ENCODE data around the gene ATP6V1G3. TPM values are rescaled to one million over a fixed set of nuclear protein-coding genes. Genes with fewer than 3 reads are reported as not detected.

The ATP6V1G3 gene
- total RNA-seq, 1 experiment from 2014 or later: not detected

- peaks cover 94% of the 10 kb centered on the region for H3K79me2 ChIP-seq (ENCODE audit: low read length)
- no peaks in the 10 kb centered on the region for H3K27me3 ChIP-seq (ENCODE audit: low read length)
- no peak for DNase-seq
- H3K4me3 ChIP-seq (ENCODE audit: low read length): no peak overlapping the region
- peak overlapping the region; percentile 76 for H3K27ac ChIP-seq (ENCODE audit: low read length)
- no peak overlapping the region for H2AFZ ChIP-seq (ENCODE audit: low read length)
- H3K9me3 ChIP-seq (ENCODE audit: low read length): no peaks in the 10 kb centered on the region
- peaks cover 46% of the 10 kb centered on the region for H3K4me1 ChIP-seq (ENCODE audit: low read length)
- H4K20me1 ChIP-seq (ENCODE audit: insufficient read depth, low read depth, low read length): no peaks in the 10 kb centered on the region
- peaks cover 75% of the 10 kb centered on the region for H3K36me3 ChIP-seq (ENCODE audit: insufficient read depth, low read length)
- H3K4me2 ChIP-seq (ENCODE audit: low read depth, low read length, poor library complexity, severe bottlenecking): no peak overlapping the region
- H3K9ac ChIP-seq (ENCODE audit: low read length): no peak overlapping the region
- no peaks in the 10 kb centered on the region for H3K9me2 ChIP-seq (replicated peaks; ENCODE audit: insufficient read depth, low read length)
Observed at GRCh38 chr1:198498881-198499280, 41.6 kb downstream of the ATP6V1G3 start.

- H3K4me2 ChIP-seq (ENCODE audit: low read depth, low read length, poor library complexity, severe bottlenecking): peak overlapping the region; percentile 9
- no peaks in the 10 kb centered on the region for H4K20me1 ChIP-seq (ENCODE audit: insufficient read depth, low read depth, low read length)
- no peaks in the 10 kb centered on the region for H3K27me3 ChIP-seq (ENCODE audit: low read length)
- H2AFZ ChIP-seq (ENCODE audit: low read length): no peak overlapping the region
- no peak overlapping the region for H3K4me3 ChIP-seq (ENCODE audit: low read length)
- no peaks in the 10 kb centered on the region for H3K9me2 ChIP-seq (replicated peaks; ENCODE audit: insufficient read depth, low read length)
- peaks cover 94% of the 10 kb centered on the region for H3K79me2 ChIP-seq (ENCODE audit: low read length)
- peaks cover 68% of the 10 kb centered on the region for H3K36me3 ChIP-seq (ENCODE audit: insufficient read depth, low read length)
- H3K4me1 ChIP-seq (ENCODE audit: low read length): peaks cover 46% of the 10 kb centered on the region
- peak overlapping the region; percentile 76 for H3K27ac ChIP-seq (ENCODE audit: low read length)
- H3K9ac ChIP-seq (ENCODE audit: low read length): no peak overlapping the region
- H3K9me3 ChIP-seq (ENCODE audit: low read length): no peaks in the 10 kb centered on the region
- no peak for DNase-seq
Observed at GRCh38 chr1:198498103-198498385, 42.4 kb downstream of the ATP6V1G3 start.

- no peak overlapping the region for H2AFZ ChIP-seq (ENCODE audit: low read length)
- peaks cover 66% of the 10 kb centered on the region for H3K36me3 ChIP-seq (ENCODE audit: insufficient read depth, low read length)
- H3K27me3 ChIP-seq (ENCODE audit: low read length): no peaks in the 10 kb centered on the region
- H4K20me1 ChIP-seq (ENCODE audit: insufficient read depth, low read depth, low read length): no peaks in the 10 kb centered on the region
- no peaks in the 10 kb centered on the region for H3K9me2 ChIP-seq (replicated peaks; ENCODE audit: insufficient read depth, low read length)
- no peaks in the 10 kb centered on the region for H3K9me3 ChIP-seq (ENCODE audit: low read length)
- H3K9ac ChIP-seq (ENCODE audit: low read length): no peak overlapping the region
- H3K79me2 ChIP-seq (ENCODE audit: low read length): peaks cover 93% of the 10 kb centered on the region
- H3K4me2 ChIP-seq (ENCODE audit: low read depth, low read length, poor library complexity, severe bottlenecking): peak overlapping the region; percentile 9
- H3K4me3 ChIP-seq (ENCODE audit: low read length): no peak overlapping the region
- peak overlapping the region; percentile 76 for H3K27ac ChIP-seq (ENCODE audit: low read length)
- H3K4me1 ChIP-seq (ENCODE audit: low read length): peaks cover 42% of the 10 kb centered on the region
- DNase-seq: peak; percentile 64
Observed at GRCh38 chr1:198497326-198498102, 43.0 kb downstream of the ATP6V1G3 start.

GRCh38 chr1:198496216-198497143, 44.0 kb downstream of the ATP6V1G3 start:
- Histone ChIP-seq H4K20me1 (ENCODE audit: insufficient read depth, low read depth, low read length) (no peaks in the 10 kb centered on the region), H3K9ac (ENCODE audit: low read length) (no peak overlapping the region), H3K4me1 (ENCODE audit: low read length) (peaks cover 35% of the 10 kb centered on the region), H3K4me3 (ENCODE audit: low read length) (no peak overlapping the region), H3K9me2 (replicated peaks; ENCODE audit: insufficient read depth, low read length) (no peaks in the 10 kb centered on the region), H3K36me3 (ENCODE audit: insufficient read depth, low read length) (peaks cover 64% of the 10 kb centered on the region), H2AFZ (ENCODE audit: low read length) (no peak overlapping the region), H3K27ac (ENCODE audit: low read length) (peak overlapping the region; percentile 76), H3K27me3 (ENCODE audit: low read length) (no peaks in the 10 kb centered on the region), H3K4me2 (ENCODE audit: low read depth, low read length, poor library complexity, severe bottlenecking) (no peak overlapping the region), H3K9me3 (ENCODE audit: low read length) (no peaks in the 10 kb centered on the region), H3K79me2 (ENCODE audit: low read length) (peaks cover 92% of the 10 kb centered on the region)
- DNase-seq: no peak

GRCh38 chr1:198495631-198496030, 44.8 kb downstream of the ATP6V1G3 start:
- Histone ChIP-seq H3K27ac (ENCODE audit: low read length) (no peak overlapping the region), H3K9me2 (replicated peaks; ENCODE audit: insufficient read depth, low read length) (no peaks in the 10 kb centered on the region), H3K9ac (ENCODE audit: low read length) (no peak overlapping the region), H3K36me3 (ENCODE audit: insufficient read depth, low read length) (peaks cover 67% of the 10 kb centered on the region), H3K4me1 (ENCODE audit: low read length) (peaks cover 37% of the 10 kb centered on the region), H3K9me3 (ENCODE audit: low read length) (no peaks in the 10 kb centered on the region), H3K4me2 (ENCODE audit: low read depth, low read length, poor library complexity, severe bottlenecking) (no peak overlapping the region), H3K27me3 (ENCODE audit: low read length) (no peaks in the 10 kb centered on the region), H2AFZ (ENCODE audit: low read length) (no peak overlapping the region), H3K79me2 (ENCODE audit: low read length) (peaks cover 93% of the 10 kb centered on the region), H3K4me3 (ENCODE audit: low read length) (no peak overlapping the region), H4K20me1 (ENCODE audit: insufficient read depth, low read depth, low read length) (no peaks in the 10 kb centered on the region)
- DNase-seq: no peak

GRCh38 chr1:198494658-198495103, 45.8 kb downstream of the ATP6V1G3 start:
- Histone ChIP-seq H3K27me3 (ENCODE audit: low read length) (no peaks in the 10 kb centered on the region), H2AFZ (ENCODE audit: low read length) (no peak overlapping the region), H3K9me2 (replicated peaks; ENCODE audit: insufficient read depth, low read length) (no peaks in the 10 kb centered on the region), H3K36me3 (ENCODE audit: insufficient read depth, low read length) (peaks cover 66% of the 10 kb centered on the region), H3K9me3 (ENCODE audit: low read length) (no peaks in the 10 kb centered on the region), H3K4me2 (ENCODE audit: low read depth, low read length, poor library complexity, severe bottlenecking) (no peak overlapping the region), H4K20me1 (ENCODE audit: insufficient read depth, low read depth, low read length) (no peaks in the 10 kb centered on the region), H3K4me3 (ENCODE audit: low read length) (no peak overlapping the region), H3K9ac (ENCODE audit: low read length) (no peak overlapping the region), H3K27ac (ENCODE audit: low read length) (no peak overlapping the region), H3K79me2 (ENCODE audit: low read length) (peaks cover 92% of the 10 kb centered on the region), H3K4me1 (ENCODE audit: low read length) (peaks cover 34% of the 10 kb centered on the region)
- DNase-seq: no peak

GRCh38 chr1:198494139-198494538, 46.3 kb downstream of the ATP6V1G3 start:
- no peak overlapping the region for H3K27ac ChIP-seq (ENCODE audit: low read length)
- no peaks in the 10 kb centered on the region for H3K9me2 ChIP-seq (replicated peaks; ENCODE audit: insufficient read depth, low read length)
- peaks cover 30% of the 10 kb centered on the region for H3K4me1 ChIP-seq (ENCODE audit: low read length)
- H3K79me2 ChIP-seq (ENCODE audit: low read length): peaks cover 93% of the 10 kb centered on the region
- H3K9me3 ChIP-seq (ENCODE audit: low read length): no peaks in the 10 kb centered on the region
- peaks cover 61% of the 10 kb centered on the region for H3K36me3 ChIP-seq (ENCODE audit: insufficient read depth, low read length)
- no peak overlapping the region for H2AFZ ChIP-seq (ENCODE audit: low read length)
- H3K4me2 ChIP-seq (ENCODE audit: low read depth, low read length, poor library complexity, severe bottlenecking): no peak overlapping the region
- no peak for DNase-seq
- H3K4me3 ChIP-seq (ENCODE audit: low read length): no peak overlapping the region
- no peaks in the 10 kb centered on the region for H4K20me1 ChIP-seq (ENCODE audit: insufficient read depth, low read depth, low read length)
- no peak overlapping the region for H3K9ac ChIP-seq (ENCODE audit: low read length)
- H3K27me3 ChIP-seq (ENCODE audit: low read length): no peaks in the 10 kb centered on the region

GRCh38 chr1:198493329-198493728, 47.2 kb downstream of the ATP6V1G3 start:
- Histone ChIP-seq H3K9ac (ENCODE audit: low read length) (no peak overlapping the region), H3K36me3 (ENCODE audit: insufficient read depth, low read length) (peaks cover 62% of the 10 kb centered on the region), H2AFZ (ENCODE audit: low read length) (no peak overlapping the region), H3K4me3 (ENCODE audit: low read length) (no peak overlapping the region), H4K20me1 (ENCODE audit: insufficient read depth, low read depth, low read length) (no peaks in the 10 kb centered on the region), H3K9me3 (ENCODE audit: low read length) (no peaks in the 10 kb centered on the region), H3K27ac (ENCODE audit: low read length) (no peak overlapping the region), H3K27me3 (ENCODE audit: low read length) (no peaks in the 10 kb centered on the region), H3K4me1 (ENCODE audit: low read length) (peaks cover 22% of the 10 kb centered on the region), H3K9me2 (replicated peaks; ENCODE audit: insufficient read depth, low read length) (no peaks in the 10 kb centered on the region), H3K79me2 (ENCODE audit: low read length) (peaks cover 93% of the 10 kb centered on the region), H3K4me2 (ENCODE audit: low read depth, low read length, poor library complexity, severe bottlenecking) (no peak overlapping the region)
- DNase-seq: no peak

Data from Karpas-422 (cell line).